ENCODE results near the gene GPR18. TPM values are rescaled to one million over a fixed set of nuclear protein-coding genes. Genes with fewer than 3 reads are reported as not detected.
A peak's percentile ranks its signal among the peaks of the same experiment; 100 is the strongest.

The GPR18 gene
- total RNA-seq, 2 experiments from 2014 or later: 19.7 to 25.4 TPM

- no peak for DNase-seq
- H3K27ac Mint-ChIP-seq: peak overlapping the region; percentile 66
- H3K4me1 Mint-ChIP-seq: peaks cover 79% of the 10 kb centered on the region
- peaks cover 69% of the 10 kb centered on the region for H3K36me3 Mint-ChIP-seq (ENCODE audit: low read depth)
- H3K27me3 Mint-ChIP-seq: no peaks in the 10 kb centered on the region
- ChIA-PET POLR2A (no interaction called here), CTCF (interaction anchor here (1.0 to 2.6 kb wide), 2 partner anchors 8 to 32 kb away, joined by 4 to 7 read pairs; partner anchors contain the start of gene UBAC2)
- H3K9me3 Mint-ChIP-seq: no peaks in the 10 kb centered on the region
- H3K4me3 Mint-ChIP-seq: no peak overlapping the region
Observed at GRCh38 chr13:99208845-99209527, 49.2 kb downstream of the GPR18 start.

GRCh38 chr13:99208185-99208584 is 50.0 kb downstream of the GPR18 start:
- H3K4me3 Mint-ChIP-seq: no peak overlapping the region
- DNase-seq: no peak
- ChIA-PET POLR2A (no interaction called here), CTCF (interaction anchor here (2.6 kb wide), 1 partner anchor 31 kb away, joined by 7 read pairs; no protein-coding TSS in a partner anchor)
- peaks cover 84% of the 10 kb centered on the region for H3K4me1 Mint-ChIP-seq
- no peak overlapping the region for H3K27ac Mint-ChIP-seq
- no peaks in the 10 kb centered on the region for H3K9me3 Mint-ChIP-seq
- H3K27me3 Mint-ChIP-seq: no peaks in the 10 kb centered on the region
- peaks cover 71% of the 10 kb centered on the region for H3K36me3 Mint-ChIP-seq (ENCODE audit: low read depth)

- Mint-ChIP-seq H3K4me3 (no peak overlapping the region), H3K27me3 (no peaks in the 10 kb centered on the region), H3K27ac (peak overlapping the region; percentile 47), H3K4me1 (peaks cover 87% of the 10 kb centered on the region), H3K36me3 (ENCODE audit: low read depth) (peaks cover 71% of the 10 kb centered on the region), H3K9me3 (no peaks in the 10 kb centered on the region)
- DNase-seq: no peak
- POLR2A ChIA-PET: no interaction called here
- CTCF ChIA-PET: interaction anchor here (0.9 to 2.6 kb wide), 4 partner anchors 10 to 160 kb away, joined by 3 to 7 read pairs (median 5); no protein-coding TSS in a partner anchor
Observed at GRCh38 chr13:99207511-99207910, 50.7 kb downstream of the GPR18 start.

- Mint-ChIP-seq H3K27me3 (no peaks in the 10 kb centered on the region), H3K36me3 (ENCODE audit: low read depth) (peaks cover 72% of the 10 kb centered on the region), H3K4me3 (no peak overlapping the region), H3K4me1 (peaks cover 88% of the 10 kb centered on the region), H3K27ac (peak overlapping the region; percentile 5), H3K9me3 (no peaks in the 10 kb centered on the region)
- ChIA-PET POLR2A (no interaction called here), CTCF (interaction anchor here (0.9 to 2.8 kb wide), 5 partner anchors 10 to 161 kb away, joined by 3 to 10 read pairs (median 7); no protein-coding TSS in a partner anchor)
- no peak for DNase-seq
Observed at GRCh38 chr13:99206873-99207272, 51.3 kb downstream of the GPR18 start.

- CTCF ChIA-PET: interaction anchor here (1.9 to 2.9 kb wide), 3 partner anchors 9 to 63 kb away, joined by 7 to 12 read pairs (median 10); no protein-coding TSS in a partner anchor
- Mint-ChIP-seq H3K36me3 (ENCODE audit: low read depth) (peaks cover 69% of the 10 kb centered on the region), H3K27ac (peak overlapping the region; percentile 50)
Observed at GRCh38 chr13:99206226-99206625, 52.0 kb downstream of the GPR18 start.

GRCh38 chr13:99205621-99206220 is 52.5 kb downstream of the GPR18 start:
- POLR2A ChIA-PET: interaction anchor here (0.7 kb wide), 1 partner anchor 49 kb away, joined by 3 read pairs; no protein-coding TSS in a partner anchor
- Mint-ChIP-seq H3K4me3 (peak overlapping the region; percentile 63), H3K4me1 (peaks cover 80% of the 10 kb centered on the region), H3K9me3 (no peaks in the 10 kb centered on the region), H3K36me3 (ENCODE audit: low read depth) (peaks cover 64% of the 10 kb centered on the region), H3K27me3 (no peaks in the 10 kb centered on the region), H3K27ac (peak overlapping the region; percentile 87)
- CTCF ChIA-PET: interaction anchor here (0.8 to 2.9 kb wide), 5 partner anchors 9 to 100 kb away, joined by 3 to 13 read pairs (median 10); no protein-coding TSS in a partner anchor
- no peak for DNase-seq

More at GRCh38 chr13:99206226-99206625, 52.0 kb downstream of the GPR18 start:
- no peak for DNase-seq
- H3K9me3 Mint-ChIP-seq: no peaks in the 10 kb centered on the region
- POLR2A ChIA-PET: no interaction called here
- H3K4me1 Mint-ChIP-seq: peaks cover 85% of the 10 kb centered on the region
- H3K27me3 Mint-ChIP-seq: no peaks in the 10 kb centered on the region
- no peak overlapping the region for H3K4me3 Mint-ChIP-seq

Other genes with a start within 250 kb of the GPR18 start
- gene UBAC2, start 57.5 kb downstream of the GPR18 start, total RNA-seq: 10 to 100 TPM; 67.8 to 70.5 TPM
- 10 to 100 TPM; 41.4 to 45.1 TPM for gene GPR183, start 49.0 kb upstream of the GPR18 start, total RNA-seq
- 10 to 100 TPM; 79.2 to 87.9 TPM for gene TM9SF2, start 243.1 kb upstream of the GPR18 start, total RNA-seq